ENCODE results near the gene SORL1-AS1.
A peak's percentile ranks its signal among the peaks of the same experiment; 100 is the strongest.

SORL1-AS1 gene

GRCh38 chr11:121466063-121466794 is 13.5 kb upstream of the SORL1-AS1 start:
- peaks cover 15% of the 10 kb centered on the region for H3K36me3 Mint-ChIP-seq (ENCODE audit: insufficient read depth)
- no peaks in the 10 kb centered on the region for H3K9me3 Mint-ChIP-seq
- DNase-seq (peak; percentile 29), ATAC-seq (peak in 1 of 2 donors; percentile 3)
- H3K27me3 Mint-ChIP-seq (ENCODE audit: low read depth), result no peaks in the 10 kb centered on the region
- peaks cover 95% of the 10 kb centered on the region for H3K4me1 Mint-ChIP-seq (ENCODE audit: low read depth)
- H3K4me3 Mint-ChIP-seq, result peak overlapping the region; percentile 67

- H3K9me3 Mint-ChIP-seq, result no peaks in the 10 kb centered on the region
- peaks cover 97% of the 10 kb centered on the region for H3K4me1 Mint-ChIP-seq (ENCODE audit: low read depth)
- DNase-seq, result no peak
- no peaks in the 10 kb centered on the region for H3K27me3 Mint-ChIP-seq (ENCODE audit: low read depth)
- peak overlapping the region; percentile 72 for H3K4me3 Mint-ChIP-seq
- peaks cover 12% of the 10 kb centered on the region for H3K36me3 Mint-ChIP-seq (ENCODE audit: insufficient read depth)
- no peak for ATAC-seq
These were observed 12.9 kb upstream of the SORL1-AS1 start for GRCh38 chr11:121465709-121466062.

DNA sequence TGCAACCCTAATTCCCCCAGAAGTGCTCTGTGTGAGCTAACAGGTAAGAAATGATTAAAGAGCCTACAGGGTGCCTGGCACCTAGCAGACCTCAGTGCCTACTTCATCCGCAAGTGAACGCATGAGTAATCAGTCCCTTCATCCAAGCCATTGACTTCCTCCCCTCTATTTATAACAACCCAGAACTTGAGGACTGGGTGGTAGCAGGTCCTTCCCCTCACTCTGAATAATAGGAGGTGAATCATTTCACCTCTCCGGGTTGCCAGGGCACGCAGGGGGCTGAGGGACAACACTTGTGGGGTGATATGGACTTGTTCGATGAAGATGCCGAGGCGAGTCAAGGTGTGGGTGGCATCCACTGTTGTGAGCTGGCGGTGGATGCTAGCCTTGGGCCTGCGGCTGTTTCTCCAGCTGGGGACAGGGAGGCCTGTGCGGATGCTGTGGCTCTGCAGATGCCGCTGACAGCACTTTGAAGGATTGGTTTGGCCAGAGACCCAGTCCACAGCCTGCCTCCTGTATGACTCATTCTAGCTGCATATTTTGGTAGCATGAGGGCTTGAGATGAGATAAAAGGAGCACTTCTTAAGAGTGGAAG is 11.7 kb upstream of the SORL1-AS1 start:
- peaks cover 5% of the 10 kb centered on the region for H3K36me3 Mint-ChIP-seq (ENCODE audit: insufficient read depth)
- H3K27me3 Mint-ChIP-seq (ENCODE audit: low read depth), result no peaks in the 10 kb centered on the region
- peaks cover 98% of the 10 kb centered on the region for H3K4me1 Mint-ChIP-seq (ENCODE audit: low read depth)
- H3K4me3 Mint-ChIP-seq, result peak overlapping the region; percentile 72
- H3K9me3 Mint-ChIP-seq, result no peaks in the 10 kb centered on the region
- DNase-seq (peak; percentile 72), ATAC-seq (peak; percentile 82 to 84)

DNA sequence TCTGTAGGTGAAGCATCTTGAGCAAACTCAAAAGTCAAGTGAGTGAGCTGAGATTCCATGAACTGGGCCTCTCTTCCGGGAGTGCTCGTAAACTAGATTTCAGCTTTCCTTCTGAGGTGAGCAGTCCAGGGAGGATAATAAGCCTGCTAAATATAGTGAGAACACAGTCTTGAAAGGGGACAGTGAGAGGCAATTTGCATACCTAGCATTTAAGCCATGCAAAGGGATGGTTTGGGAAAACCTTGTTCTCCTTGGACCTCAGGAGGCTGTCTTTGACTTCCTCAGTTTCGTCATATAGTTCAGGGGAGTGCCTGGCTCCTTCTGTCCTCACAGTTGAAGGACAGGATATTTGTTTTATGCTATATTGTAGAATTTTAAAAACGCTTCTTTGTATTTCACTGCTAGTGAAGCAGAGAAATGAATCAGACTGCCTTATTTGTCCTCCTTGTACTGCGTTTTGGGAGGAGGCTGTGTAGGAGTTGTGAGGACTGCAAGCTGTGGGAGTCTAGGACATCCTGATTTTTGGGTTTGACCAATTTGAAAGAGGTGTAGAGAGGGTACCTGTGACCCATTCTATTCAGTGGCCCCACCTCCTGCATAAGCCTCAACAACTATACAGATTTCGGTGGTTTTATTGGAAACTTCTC is 11.0 kb upstream of the SORL1-AS1 start:
- DNase-seq (no peak), ATAC-seq (no peak)
- no peaks in the 10 kb centered on the region for H3K27me3 Mint-ChIP-seq (ENCODE audit: low read depth)
- peaks cover 4% of the 10 kb centered on the region for H3K36me3 Mint-ChIP-seq (ENCODE audit: insufficient read depth)
- H3K4me3 Mint-ChIP-seq, result peak overlapping the region; percentile 72
- no peaks in the 10 kb centered on the region for H3K9me3 Mint-ChIP-seq
- peaks cover 98% of the 10 kb centered on the region for H3K4me1 Mint-ChIP-seq (ENCODE audit: low read depth)

GRCh38 chr11:121461843-121462242 is 9.1 kb upstream of the SORL1-AS1 start:
- Mint-ChIP-seq H3K9me3 (no peaks in the 10 kb centered on the region), H3K36me3 (ENCODE audit: insufficient read depth) (peaks cover 13% of the 10 kb centered on the region), H3K4me3 (peak overlapping the region; percentile 41), H3K4me1 (ENCODE audit: low read depth) (peaks cover 99% of the 10 kb centered on the region), H3K27me3 (ENCODE audit: low read depth) (no peaks in the 10 kb centered on the region)
- ATAC-seq, result no peak
- DNase-seq, result no peak

GRCh38 chr11:121460941-121461514 is 8.3 kb upstream of the SORL1-AS1 start:
- peaks cover 18% of the 10 kb centered on the region for H3K36me3 Mint-ChIP-seq (ENCODE audit: insufficient read depth)
- H3K27me3 Mint-ChIP-seq (ENCODE audit: low read depth), result no peaks in the 10 kb centered on the region
- H3K4me1 Mint-ChIP-seq (ENCODE audit: low read depth), result peaks cover 100% of the 10 kb centered on the region
- no peak for ATAC-seq
- H3K4me3 Mint-ChIP-seq, result no peak overlapping the region
- no peaks in the 10 kb centered on the region for H3K9me3 Mint-ChIP-seq
- DNase-seq, result no peak

DNA sequence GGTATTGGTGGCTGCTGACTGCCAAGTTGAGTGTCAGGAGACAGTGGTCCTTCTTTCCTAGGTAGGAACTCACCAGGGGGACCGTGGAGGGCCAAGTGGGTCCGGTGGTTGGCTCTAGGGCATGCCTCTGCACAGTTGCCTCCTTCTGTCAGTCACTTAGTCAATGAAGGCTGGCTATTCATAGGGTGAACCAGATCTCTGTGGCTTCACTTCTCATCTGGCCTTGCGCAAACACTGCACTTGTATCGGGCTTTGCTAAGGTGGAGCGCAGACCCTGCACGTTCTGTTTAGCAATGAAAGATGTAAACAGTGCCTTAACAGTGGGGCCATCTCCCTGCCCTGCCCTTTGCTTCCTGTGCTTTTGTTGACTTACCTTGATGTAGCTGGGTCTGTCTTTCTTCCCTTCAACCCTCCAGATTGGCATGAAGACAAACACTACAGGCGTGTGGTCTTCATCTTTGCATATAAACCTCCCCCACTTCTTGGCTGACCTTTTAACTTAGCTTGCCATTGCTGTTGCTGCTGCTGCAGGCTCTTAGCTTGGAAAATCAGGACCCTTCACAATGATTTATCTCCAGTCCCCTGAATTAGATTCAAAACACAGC is 6.7 kb upstream of the SORL1-AS1 start:
- Mint-ChIP-seq H3K27me3 (ENCODE audit: low read depth) (no peaks in the 10 kb centered on the region), H3K4me1 (ENCODE audit: low read depth) (peaks cover 99% of the 10 kb centered on the region), H3K36me3 (ENCODE audit: insufficient read depth) (peaks cover 24% of the 10 kb centered on the region), H3K4me3 (peak overlapping the region; percentile 44), H3K9me3 (no peaks in the 10 kb centered on the region)
- DNase-seq, result no peak
- ATAC-seq, result peak in 1 of 2 donors; percentile 4

- DNase-seq (no peak), ATAC-seq (no peak)
- Mint-ChIP-seq H3K27me3 (ENCODE audit: low read depth) (no peaks in the 10 kb centered on the region), H3K4me3 (peak overlapping the region; percentile 44), H3K9me3 (no peaks in the 10 kb centered on the region), H3K36me3 (ENCODE audit: insufficient read depth) (peaks cover 24% of the 10 kb centered on the region), H3K4me1 (ENCODE audit: low read depth) (peaks cover 99% of the 10 kb centered on the region)
These were observed 5.8 kb upstream of the SORL1-AS1 start for GRCh38 chr11:121458551-121458950.

GRCh38 chr11:121456816-121457431 is 4.2 kb upstream of the SORL1-AS1 start:
- Mint-ChIP-seq H3K4me3 (no peak overlapping the region), H3K4me1 (ENCODE audit: low read depth) (peaks cover 92% of the 10 kb centered on the region), H3K27me3 (ENCODE audit: low read depth) (no peaks in the 10 kb centered on the region), H3K36me3 (ENCODE audit: insufficient read depth) (peaks cover 23% of the 10 kb centered on the region), H3K9me3 (no peaks in the 10 kb centered on the region)
- ATAC-seq, result no peak
- DNase-seq, result no peak

DNA sequence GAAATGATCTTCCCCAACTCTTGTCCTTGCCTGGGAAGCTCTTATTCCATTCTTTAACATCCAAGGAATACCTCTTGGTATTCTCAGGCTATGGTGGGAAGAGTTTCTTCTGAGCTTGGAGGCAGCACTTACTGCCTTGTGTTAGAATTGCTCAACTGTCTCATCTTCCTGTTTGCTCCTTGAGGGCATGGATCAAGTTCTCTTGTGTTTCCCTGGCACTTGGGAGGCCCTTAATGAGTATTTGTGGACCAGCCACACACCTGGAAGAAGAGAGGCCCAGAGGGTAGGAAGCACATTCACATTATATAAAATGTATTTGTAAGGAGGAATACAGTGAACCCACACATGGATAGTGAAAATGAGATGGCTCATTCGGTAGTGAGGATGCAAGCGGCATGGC is 3.4 kb upstream of the SORL1-AS1 start:
- Mint-ChIP-seq H3K36me3 (ENCODE audit: insufficient read depth) (peaks cover 20% of the 10 kb centered on the region), H3K4me1 (ENCODE audit: low read depth) (peaks cover 88% of the 10 kb centered on the region), H3K27me3 (ENCODE audit: low read depth) (no peaks in the 10 kb centered on the region), H3K9me3 (no peaks in the 10 kb centered on the region), H3K4me3 (peak overlapping the region; percentile 42)
- DNase-seq, result no peak
- ATAC-seq, result no peak

DNA sequence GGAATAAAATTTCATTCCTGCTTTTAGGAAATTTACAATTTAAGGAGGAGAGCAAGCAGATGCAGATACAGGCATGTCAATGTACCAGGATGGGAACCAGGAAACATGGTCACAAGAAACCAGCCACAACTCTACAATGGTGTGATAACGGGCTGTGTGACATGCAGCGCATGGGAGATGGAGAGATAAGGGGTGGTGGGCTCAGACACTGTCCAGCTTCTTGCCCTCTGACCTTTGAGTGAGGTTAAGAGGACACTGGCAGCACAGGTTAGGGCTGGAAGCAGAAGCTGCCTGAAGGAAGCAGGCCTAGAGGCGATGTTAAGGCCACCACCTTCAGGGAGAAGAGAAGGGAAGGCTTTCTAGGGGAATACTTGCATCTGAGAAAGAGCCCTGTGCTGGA is 2.3 kb upstream of the SORL1-AS1 start:
- Mint-ChIP-seq H3K36me3 (ENCODE audit: insufficient read depth) (peaks cover 20% of the 10 kb centered on the region), H3K4me3 (peak overlapping the region; percentile 92), H3K4me1 (ENCODE audit: low read depth) (peaks cover 88% of the 10 kb centered on the region), H3K27me3 (ENCODE audit: low read depth) (no peaks in the 10 kb centered on the region), H3K9me3 (no peaks in the 10 kb centered on the region)
- ATAC-seq (no peak), DNase-seq (no peak)

- Mint-ChIP-seq H3K4me3 (peak overlapping the region; percentile 92), H3K36me3 (ENCODE audit: insufficient read depth) (peaks cover 20% of the 10 kb centered on the region)
- no peak for ATAC-seq
These were observed 977 bp upstream of the SORL1-AS1 start for GRCh38 chr11:121453589-121454299.

GRCh38 chr11:121451986-121452608 is 670 bp downstream of the SORL1-AS1 start, which contains the start of gene SORL1:
TSS of gene SORL1 (plus strand) at chr11:121452314. CDS start at chr11:121452332, 18 bp downstream.
- H3K4me3 Mint-ChIP-seq, result peak within 1 kb of the TSS; percentile 92
- no peaks in the 10 kb centered on the region for H3K9me3 Mint-ChIP-seq
- DNase-seq, result peak; percentile 66
- H3K4me1 Mint-ChIP-seq (ENCODE audit: low read depth), result peaks cover 87% of the 10 kb centered on the region
- H3K36me3 Mint-ChIP-seq (ENCODE audit: insufficient read depth), result peaks cover 15% of the 10 kb centered on the region
- peak; percentile 69 to 77 for ATAC-seq
- H3K27me3 Mint-ChIP-seq (ENCODE audit: low read depth), result no peaks in the 10 kb centered on the region

More at GRCh38 chr11:121453589-121454299, 977 bp upstream of the SORL1-AS1 start:
- Mint-ChIP-seq H3K4me1 (ENCODE audit: low read depth) (peaks cover 88% of the 10 kb centered on the region), H3K27me3 (ENCODE audit: low read depth) (no peaks in the 10 kb centered on the region), H3K9me3 (no peaks in the 10 kb centered on the region)
- DNase-seq, result no peak
